Caco-2 (cell line): Measurements from ENCODE around the gene SPRTN. TPM values are rescaled to one million over a fixed set of nuclear protein-coding genes. Genes with fewer than 3 reads are reported as not detected.

ENCODE experiments used
- BruUV-seq: library from RNA; stranded (reverse); fragments of 400-500 nt; replicated peaks from 2 replicates; lab custom pipeline; 2021; lab: Mats Ljungman, UMichigan
- CTCF ChIA-PET: fragments of 300-600 bp; sonication (Branson Sonifier 250); formaldehyde crosslinking; loops from one replicate; lab custom pipeline; 2022; ENCODE audit warnings: antibody characterized with exemption; lab: Charles Lee
- POLR2A ChIA-PET: fragments of 300-600 bp; sonication (Branson Sonifier 250); formaldehyde crosslinking; loops from one replicate; lab custom pipeline; 2022; ENCODE audit warnings: antibody characterized with exemption; lab: Charles Lee
- DNase-seq, 2 experiments: peaks; one replicate each; pipeline versions ENCODE4 v3.0.0 to v3.0.0-alpha.2; 2020 to 2022
- H3K27me3 ChIP-seq: replicated peaks from 2 replicates; pipeline ENCODE4 v1.6.0; 2011; ENCODE audit warnings: low read length; ENCODE audit not compliant: control insufficient read depth, insufficient read depth
- H3K36me3 ChIP-seq: 2 replicates; pipeline ENCODE4 v1.5.1; 2011; ENCODE audit warnings: low read length; ENCODE audit not compliant: control insufficient read depth, insufficient read depth
- H3K4me1 ChIP-seq: fragments of 250-450 bp; sonication (Bioruptor Pico); 2 replicates; pipeline ENCODE4 v1.5.1; 2020; ENCODE audit warnings: mild to moderate bottlenecking
- H3K4me3 ChIP-seq: 2 replicates; pipeline ENCODE4 v1.5.1; 2011; ENCODE audit warnings: low read depth, mild to moderate bottlenecking, control low read depth, low read length
- H3K9me3 ChIP-seq: fragments of 250-450 bp; sonication (Bioruptor Pico); 2 replicates; pipeline ENCODE4 v1.5.1; 2020; ENCODE audit warnings: mild to moderate bottlenecking, moderate library complexity
- H3K27ac Mint-ChIP-seq: one replicate; pipeline ENCODE4 v1.8.0; 2022; ENCODE audit warnings: mixed read lengths; ENCODE audit not compliant: unreplicated experiment
- H3K27me3 Mint-ChIP-seq: one replicate; pipeline ENCODE4 v1.8.0; 2022; ENCODE audit warnings: mixed read lengths; ENCODE audit not compliant: insufficient read depth, unreplicated experiment
- H3K36me3 Mint-ChIP-seq: one replicate; pipeline ENCODE4 v1.8.0; 2022; ENCODE audit warnings: mild to moderate bottlenecking, mixed read lengths; ENCODE audit not compliant: insufficient read depth, unreplicated experiment
- H3K4me1 Mint-ChIP-seq: one replicate; pipeline ENCODE4 v1.8.0; 2022; ENCODE audit warnings: low read depth, mixed read lengths; ENCODE audit not compliant: unreplicated experiment
- H3K4me3 Mint-ChIP-seq: one replicate; pipeline ENCODE4 v1.8.0; 2022; ENCODE audit warnings: mild to moderate bottlenecking, moderate library complexity, mixed read lengths; ENCODE audit not compliant: unreplicated experiment
- H3K9me3 Mint-ChIP-seq: one replicate; pipeline ENCODE4 v1.8.0; 2022; ENCODE audit warnings: mixed read lengths; ENCODE audit not compliant: unreplicated experiment
- CTCF ChIP-seq, 2 experiments: fragments of 200-600 bp in 1 of 2; IDR thresholded peaks; 1 replicate in 1 of 2; 2 replicates in 1 of 2; pipeline versions ENCODE4 v1.5.1 to v1.8.0; 2011 to 2022; ENCODE audit warnings: antibody characterized with exemption in 1 of 2, control low read depth in 1 of 2, inconsistent platforms in 1 of 2, low read depth in 1 of 2, low read length in 1 of 2, mild to moderate bottlenecking in 1 of 2, moderate library complexity in 1 of 2; ENCODE audit not compliant: insufficient read depth in 1 of 2, severe bottlenecking in 1 of 2, unreplicated experiment in 1 of 2
- intact Hi-C: fragments of 100-400 bp; cut with micrococcal nuclease; formaldehyde crosslinking; loops from one replicate; pipeline ENCODE4 v1.10.0; 2022; ENCODE audit not compliant: unreplicated experiment
- total RNA-seq: library from RNA; stranded (reverse); gene quantifications from 2 replicates; pipeline ENCODE4 v1.2.3, GENCODE V29; 2022

SPRTN gene
- total RNA-seq, 1 experiment from 2014 or later, result 21.3 TPM

GRCh38 chr1:231397886-231398671 lies 60.0 kb downstream of the SPRTN start:
- Mint-ChIP-seq H3K4me3 (no peak overlapping the region), H3K27me3 (no peaks in the 10 kb centered on the region), H3K27ac (peak overlapping the region; percentile 8), H3K4me1 (peaks cover 57% of the 10 kb centered on the region), H3K36me3 (no peaks in the 10 kb centered on the region), H3K9me3 (no peaks in the 10 kb centered on the region)
- no peaks in the 10 kb centered on the region for H3K27me3 ChIP-seq
- ChIA-PET CTCF (no interaction called here), POLR2A (interaction anchor here (0.5 kb wide), 1 partner anchor 19 kb away, joined by 3 read pairs; no protein-coding TSS in a partner anchor)
- no peak for TF ChIP-seq CTCF (IDR thresholded peaks at IDR 0.05; ENCODE audit: insufficient read depth in 1 of 2, low read depth in 1 of 2, low read length in 1 of 2, severe bottlenecking in 1 of 2, unreplicated experiment in 1 of 2)
- intact Hi-C loops, result no loop called here
- DNase-seq, result no peak
- H3K4me1 ChIP-seq, result peaks cover 81% of the 10 kb centered on the region
- no TSS peak for BruUV-seq
- H3K9me3 ChIP-seq, result no peaks in the 10 kb centered on the region
- H3K4me3 ChIP-seq, result no peak overlapping the region
- H3K36me3 ChIP-seq, result no peaks in the 10 kb centered on the region

DNA sequence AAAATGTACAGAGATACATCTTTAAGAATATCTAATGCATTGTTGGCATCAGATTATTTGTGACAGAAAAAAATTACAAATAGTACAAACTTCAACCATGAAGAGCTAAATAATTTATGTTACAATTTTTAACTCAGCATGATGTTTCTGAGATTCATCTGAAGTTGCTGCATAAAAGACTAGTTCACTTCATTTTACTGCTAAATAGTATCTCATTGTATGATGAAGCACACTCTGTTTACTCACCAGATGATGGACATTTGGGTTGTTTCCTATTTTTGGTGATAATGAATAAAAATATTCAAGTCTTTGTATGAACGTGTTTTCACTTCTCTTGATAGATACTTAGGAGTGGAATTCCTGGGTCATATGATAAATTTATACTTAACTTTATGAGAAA lies 63.4 kb downstream of the SPRTN start:
- H3K4me1 Mint-ChIP-seq, result peaks cover 30% of the 10 kb centered on the region
- no peak for TF ChIP-seq CTCF (IDR thresholded peaks at IDR 0.05; ENCODE audit: insufficient read depth in 1 of 2, low read depth in 1 of 2, low read length in 1 of 2, severe bottlenecking in 1 of 2, unreplicated experiment in 1 of 2)
- no peak overlapping the region for H3K4me3 Mint-ChIP-seq
- intact Hi-C loops, result no loop called here
- H3K4me1 ChIP-seq, result peaks cover 56% of the 10 kb centered on the region
- CTCF ChIA-PET, result no interaction called here
- DNase-seq, result no peak
- H3K36me3 Mint-ChIP-seq, result no peaks in the 10 kb centered on the region
- H3K27me3 Mint-ChIP-seq, result no peaks in the 10 kb centered on the region
- H3K9me3 Mint-ChIP-seq, result no peaks in the 10 kb centered on the region
- no peak overlapping the region for H3K27ac Mint-ChIP-seq
- no peaks in the 10 kb centered on the region for H3K27me3 ChIP-seq
- no peaks in the 10 kb centered on the region for H3K36me3 ChIP-seq
- POLR2A ChIA-PET, result no interaction called here
- no TSS peak for BruUV-seq
- no peaks in the 10 kb centered on the region for H3K9me3 ChIP-seq
- H3K4me3 ChIP-seq, result no peak overlapping the region

DNA sequence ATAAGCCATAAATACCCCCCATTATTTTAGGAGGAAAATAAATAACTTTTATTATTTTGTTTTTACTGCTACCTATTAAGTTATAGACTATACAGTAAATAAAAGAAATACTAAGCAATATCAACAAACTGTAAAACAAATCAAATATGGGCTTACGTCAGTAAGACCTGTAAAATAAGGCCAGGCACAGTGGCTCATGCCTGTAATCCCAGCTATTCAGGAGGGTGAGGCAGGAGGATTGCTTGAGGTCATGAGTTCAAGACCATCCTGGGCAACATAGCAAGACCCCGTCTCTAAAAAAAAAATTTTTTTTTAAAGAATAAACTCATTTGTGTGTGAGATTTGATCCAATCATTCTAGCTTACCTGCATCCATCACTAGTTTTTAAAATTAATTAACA lies 66.2 kb downstream of the SPRTN start:
- Mint-ChIP-seq H3K4me3 (no peak overlapping the region), H3K4me1 (peaks cover 7% of the 10 kb centered on the region), H3K27me3 (no peaks in the 10 kb centered on the region), H3K9me3 (no peaks in the 10 kb centered on the region), H3K36me3 (peaks cover 4% of the 10 kb centered on the region), H3K27ac (no peak overlapping the region)
- no peaks in the 10 kb centered on the region for H3K9me3 ChIP-seq
- no peak overlapping the region for H3K4me3 ChIP-seq
- H3K4me1 ChIP-seq, result peaks cover 53% of the 10 kb centered on the region
- ChIA-PET POLR2A (no interaction called here), CTCF (no interaction called here)
- H3K36me3 ChIP-seq, result no peaks in the 10 kb centered on the region
- intact Hi-C loops, result no loop called here
- DNase-seq, result no peak
- no peaks in the 10 kb centered on the region for H3K27me3 ChIP-seq
- BruUV-seq, result no TSS peak
- TF ChIP-seq CTCF (IDR thresholded peaks at IDR 0.05; ENCODE audit: insufficient read depth in 1 of 2, low read depth in 1 of 2, low read length in 1 of 2, severe bottlenecking in 1 of 2, unreplicated experiment in 1 of 2), result no peak

Other genes with a start within 250 kb of the SPRTN start
- gene TRIM67, start 176.2 kb upstream of the SPRTN start, total RNA-seq, result 0.54 and 0.58 TPM in 2 replicates
- gene GNPAT, start 97.1 kb upstream of the SPRTN start, total RNA-seq, result 64.4 and 72.8 TPM in 2 replicates
- gene EXOC8, start 441 bp upstream of the SPRTN start, total RNA-seq, result 17.2 and 18.3 TPM in 2 replicates
- gene EGLN1, start 84.0 kb downstream of the SPRTN start, total RNA-seq, result 26.7 and 31.1 TPM in 2 replicates
- gene TSNAX, start 190.4 kb downstream of the SPRTN start, total RNA-seq, result 37.0 and 39.0 TPM in 2 replicates